ENCODE measurements around the gene ADAMTSL3. TPM values are rescaled to one million over a fixed set of nuclear protein-coding genes. Genes with fewer than 3 reads are reported as not detected.

Gene ADAMTSL3
- total and polyA plus RNA-seq, 2 of the 8 experiments (the other 6 are each of a cell fraction or from before 2014, with no cell fraction given) = 0.35 to 1.4 TPM

DNA sequence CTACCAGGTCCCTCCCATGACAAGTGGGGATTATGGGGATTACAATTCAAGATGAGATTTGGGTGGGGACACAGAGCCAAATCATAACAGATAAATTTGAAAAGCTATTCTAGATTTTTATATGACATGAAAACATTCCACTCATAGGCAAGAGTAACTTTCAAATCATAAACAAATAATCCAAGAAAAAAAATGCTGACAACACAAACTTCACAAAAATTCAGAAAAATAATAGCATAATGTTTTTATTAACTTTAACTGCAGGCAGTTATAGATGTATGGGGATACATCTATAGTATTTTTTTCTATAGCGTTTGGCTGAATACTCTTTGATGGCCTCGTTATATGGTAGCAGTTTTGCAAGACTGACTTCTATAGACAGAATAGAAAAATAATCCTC, 243.1 kb downstream of the ADAMTSL3 start:
- H3K56ac ChIP-seq (replicated peaks; ENCODE audit: insufficient read length, low read depth, low read length) = no peak overlapping the region
- H3K4me2 ChIP-seq (ENCODE audit: insufficient read depth in 1 of 2, low read depth in 2 of 2, low read length in 2 of 2) = no peak overlapping the region
- H3K23me2 ChIP-seq (ENCODE audit: low read depth, low read length) = no peaks in the 10 kb centered on the region
- no peaks in the 10 kb centered on the region for H3K27me3 ChIP-seq (replicated peaks in 1 of 4; ENCODE audit: control insufficient read depth in 3 of 4, extremely low read depth in 1 of 4, insufficient read depth in 3 of 4, low read length in 3 of 4)
- no peaks in the 10 kb centered on the region for H3K36me3 ChIP-seq (ENCODE audit: control insufficient read depth in 2 of 4, insufficient read depth in 4 of 4, low read length in 3 of 4)
- H4K5ac ChIP-seq (ENCODE audit: insufficient read length, low read depth, low read length) = no peak overlapping the region
- H2AFZ ChIP-seq (ENCODE audit: low read length) = no peak overlapping the region
- no peak overlapping the region for H2BK12ac ChIP-seq (ENCODE audit: low read depth, low read length)
- no peak overlapping the region for H3K4me3 ChIP-seq (ENCODE audit: extremely low read depth in 1 of 4, insufficient read depth in 2 of 4, low read depth in 3 of 4, low read length in 4 of 4)
- 87% methylated on average over 2 of the region's 2 CpGs; no CpG with 5 or more reads in 1 of the 2 experiments for WGBS, 2 experiments (ENCODE audit: extremely low coverage in 1 of 2, insufficient coverage in 1 of 2, insufficient read length in 1 of 2, insufficient replicate concordance in 2 of 2, low coverage in 1 of 2, low lambda C conversion rate in 2 of 2, missing lambda C conversion rate in 1 of 2)
- TF ChIP-seq, protein P1, sequence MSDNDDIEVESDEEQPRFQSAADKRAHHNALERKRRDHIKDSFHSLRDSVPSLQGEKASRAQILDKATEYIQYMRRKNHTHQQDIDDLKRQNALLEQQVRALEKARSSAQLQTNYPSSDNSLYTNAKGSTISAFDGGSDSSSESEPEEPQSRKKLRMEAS (IDR thresholded peaks at IDR 0.05) = no peak
- TF ChIP-seq TCF12 (IDR thresholded peaks at IDR 0.05; ENCODE audit: low read depth, low read length) (no peak), BCL11A (IDR thresholded peaks at IDR 0.05; ENCODE audit: low read depth in 2 of 2, low read length in 2 of 2) (no peak), SP1 (IDR thresholded peaks at IDR 0.05; ENCODE audit: low read depth, low read length) (no peak), FOSL1 (IDR thresholded peaks at IDR 0.05; ENCODE audit: insufficient read depth, low read depth, low read length) (no peak), POLR2AphosphoS5 (IDR thresholded peaks at IDR 0.05; ENCODE audit: low read depth, low read length) (no peak), POU5F1 (IDR thresholded peaks at IDR 0.05; ENCODE audit: low read depth, low read length) (no peak), CREB1 (IDR thresholded peaks at IDR 0.05) (no peak), SAP30 (IDR thresholded peaks at IDR 0.05; ENCODE audit: insufficient read depth, insufficient replicate concordance, low read length) (no peak), JUND (IDR thresholded peaks at IDR 0.05; ENCODE audit: low read length) (no peak), SIRT6 (IDR thresholded peaks at IDR 0.05; ENCODE audit: low read length) (no peak), TAF7 (optimal IDR thresholded peaks at IDR 0.05; ENCODE audit: borderline replicate concordance, low read depth, low read length) (no peak), SUZ12 (IDR thresholded peaks at IDR 0.05; ENCODE audit: low read length) (no peak), EP300 (IDR thresholded peaks at IDR 0.05; ENCODE audit: borderline replicate concordance in 1 of 2, low read depth in 2 of 2, low read length in 2 of 2) (no peak)
- TF ChIP-seq, protein P2, sequence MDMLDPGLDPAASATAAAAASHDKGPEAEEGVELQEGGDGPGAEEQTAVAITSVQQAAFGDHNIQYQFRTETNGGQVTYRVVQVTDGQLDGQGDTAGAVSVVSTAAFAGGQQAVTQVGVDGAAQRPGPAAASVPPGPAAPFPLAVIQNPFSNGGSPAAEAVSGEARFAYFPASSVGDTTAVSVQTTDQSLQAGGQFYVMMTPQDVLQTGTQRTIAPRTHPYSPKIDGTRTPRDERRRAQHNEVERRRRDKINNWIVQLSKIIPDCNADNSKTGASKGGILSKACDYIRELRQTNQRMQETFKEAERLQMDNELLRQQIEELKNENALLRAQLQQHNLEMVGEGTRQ (IDR thresholded peaks at IDR 0.05; ENCODE audit: low read length) = no peak
- H4K20me1 ChIP-seq (replicated peaks in 1 of 2; ENCODE audit: control insufficient read depth in 1 of 2, insufficient read depth in 2 of 2, low read length in 2 of 2) = no peaks in the 10 kb centered on the region
- no peaks in the 10 kb centered on the region for H3K9me3 ChIP-seq (ENCODE audit: insufficient read depth in 2 of 2, low read depth in 1 of 2, low read length in 1 of 2)
- H3K27ac ChIP-seq (ENCODE audit: low read depth, low read length) = no peak overlapping the region
- POLR2A ChIA-PET (ENCODE audit: partially characterized antibody) = no interaction called here
- no peak overlapping the region for H3K14ac ChIP-seq (ENCODE audit: insufficient read length)
- CTCF ChIA-PET (ENCODE audit: partially characterized antibody) = no interaction called here
- no peak overlapping the region for H3K9ac ChIP-seq (replicated peaks in 1 of 4; ENCODE audit: extremely low read depth in 1 of 4, low read depth in 3 of 4, low read length in 3 of 4)
- no peaks in the 10 kb centered on the region for H3K4me1 ChIP-seq (replicated peaks in 1 of 4; ENCODE audit: control insufficient read depth in 3 of 4, insufficient read depth in 4 of 4, low read length in 3 of 4)
- H3K79me1 ChIP-seq (ENCODE audit: low read depth, low read length) = no peaks in the 10 kb centered on the region
- no peak overlapping the region for H4K91ac ChIP-seq (replicated peaks; ENCODE audit: insufficient read length, low read length)
- H2AK5ac ChIP-seq (ENCODE audit: low read depth, low read length) = no peak overlapping the region
- H4K8ac ChIP-seq (ENCODE audit: extremely low read depth, insufficient read depth, low read length) = no peak overlapping the region
- H2BK5ac ChIP-seq (ENCODE audit: low read depth, low read length) = no peak overlapping the region
- H3K79me2 ChIP-seq (ENCODE audit: control insufficient read depth in 1 of 2, insufficient read depth in 2 of 2, low read length in 2 of 2) = no peaks in the 10 kb centered on the region
- no peak overlapping the region for H3K23ac ChIP-seq (ENCODE audit: insufficient read length)
- DNase-seq (ENCODE audit: low read depth in 1 of 2, low spot score in 2 of 2) (no peak), FAIRE-seq (no peak)
- H2BK20ac ChIP-seq (ENCODE audit: low read length) = no peak overlapping the region
- H3K18ac ChIP-seq (ENCODE audit: extremely low read depth, low read length) = no peak overlapping the region
- H2BK15ac ChIP-seq (ENCODE audit: low read length) = no peak overlapping the region
- no peak overlapping the region for H3K4ac ChIP-seq (replicated peaks; ENCODE audit: insufficient read length, low read depth, low read length)
- H2BK120ac ChIP-seq (replicated peaks; ENCODE audit: low read depth, low read length) = no peak overlapping the region
